Metanephros (tissue), 1 donor: ENCODE data around the gene RBM5. TPM values are rescaled to one million over a fixed set of nuclear protein-coding genes. Genes with fewer than 3 reads are reported as not detected.

Experiments used
- total RNA-seq: library from RNA; depleted of rRNA; stranded (reverse); fragments of >200 nt; gene quantifications from one replicate; pipeline ENCODE4 v1.2.3, GENCODE V29; 2014

The RBM5 gene
- total RNA-seq = 261 TPM

DNA sequence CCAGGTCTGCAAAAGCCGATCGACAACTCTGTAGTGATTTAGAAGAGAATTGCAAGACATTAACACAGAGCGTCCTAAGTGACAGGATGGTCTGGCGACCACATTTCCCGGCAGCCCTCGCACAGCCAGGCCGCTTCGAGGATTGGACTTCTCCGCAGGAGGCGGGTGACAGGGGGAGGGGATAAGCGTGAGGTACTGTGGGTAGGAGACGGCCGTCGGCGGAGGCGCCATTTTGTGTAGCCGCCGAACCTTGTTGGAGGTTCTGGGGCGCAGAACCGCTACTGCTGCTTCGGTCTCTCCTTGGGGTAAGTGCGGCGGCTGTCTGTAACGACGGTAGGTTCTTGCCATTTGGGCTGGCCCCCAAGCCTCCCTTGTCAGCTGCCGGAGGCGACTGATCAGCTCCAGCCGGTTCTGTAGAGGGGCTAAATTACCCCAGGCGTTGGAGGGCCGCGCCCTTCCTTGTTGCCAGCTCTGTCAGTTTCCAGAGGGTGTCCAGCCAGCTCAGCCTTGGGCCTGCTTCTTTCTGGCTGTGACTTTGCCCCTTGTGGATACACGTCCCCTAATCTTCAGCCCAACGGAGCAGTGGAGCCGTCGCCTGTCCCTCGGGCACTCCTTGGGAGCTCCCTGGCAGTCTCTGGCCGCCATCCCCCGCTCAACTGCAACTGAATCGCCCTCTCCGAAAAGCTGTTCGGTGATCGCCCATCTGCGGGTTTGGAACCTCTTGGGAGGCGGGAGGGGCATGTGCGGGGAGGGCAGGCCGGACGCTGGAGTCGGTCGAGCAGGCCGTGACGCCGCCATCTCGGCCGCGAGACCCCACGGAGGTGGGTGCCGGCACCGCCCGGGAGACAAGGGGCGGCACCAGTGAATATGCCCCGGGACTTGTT, at the start of gene RBM5:
Gene RBM5, plus strand, starts transcription at position 195 of the 884 bp plus-strand sequence. CDS start 1,516 bp downstream, outside the sequence.

DNA sequence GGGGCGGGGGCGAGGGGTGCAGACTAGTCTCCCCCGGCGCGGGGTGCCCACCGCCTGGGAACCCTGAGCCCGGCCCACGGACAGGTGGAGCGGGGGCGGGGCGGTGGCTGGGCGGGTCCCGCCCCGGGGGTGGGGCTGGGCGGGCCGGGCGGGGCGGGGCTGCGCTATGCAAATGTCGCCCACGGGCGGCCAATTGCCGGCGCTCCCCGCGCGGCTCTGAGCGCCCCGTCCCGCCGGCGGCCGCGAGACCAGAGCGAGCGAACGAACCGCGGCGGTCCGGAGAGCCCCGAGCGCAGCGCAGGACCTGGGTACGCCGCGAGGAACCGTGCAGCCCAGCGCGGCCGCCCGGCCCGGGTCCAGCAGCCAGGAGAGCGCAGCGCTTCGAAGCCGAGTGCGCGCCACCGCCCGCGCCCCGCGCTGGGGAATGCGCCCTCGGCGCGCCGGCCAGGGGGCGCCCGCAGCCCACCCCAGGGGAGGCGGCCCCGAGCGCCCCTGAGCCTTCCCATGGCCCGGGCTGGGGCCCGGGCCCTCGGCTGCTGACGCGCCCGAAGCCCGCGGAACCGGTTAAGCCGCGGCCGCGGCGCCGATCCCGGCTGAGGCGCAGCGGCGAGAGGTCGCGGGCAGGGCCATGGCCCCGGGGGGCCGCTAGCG, 66.2 kb downstream of the RBM5 start, which contains the start of gene SEMA3F:
Gene SEMA3F, plus strand, starts transcription at position 485 of the 651 bp plus-strand sequence. CDS start 4,299 bp downstream, outside the sequence.

Other genes with a start within 250 kb of the RBM5 start
- 5.0 TPM for gene TRAIP, start 232.4 kb upstream of the RBM5 start, total RNA-seq
- gene CAMKV, start 219.0 kb upstream of the RBM5 start, total RNA-seq = 0.18 TPM
- 2.0 TPM for gene MST1R, start 185.0 kb upstream of the RBM5 start, total RNA-seq
- gene MON1A, start 159.1 kb upstream of the RBM5 start, total RNA-seq = 8.7 TPM
- gene RBM6, start 148.8 kb upstream of the RBM5 start, total RNA-seq = 78.2 TPM
- 42.8 TPM for gene SEMA3F, start 66.4 kb downstream of the RBM5 start, total RNA-seq
- not detected for gene GNAT1, start 102.7 kb downstream of the RBM5 start, total RNA-seq
- gene SLC38A3, start 116.4 kb downstream of the RBM5 start, total RNA-seq = 2.9 TPM
- gene GNAI2, start 147.3 kb downstream of the RBM5 start, total RNA-seq = 159 TPM
- 70.1 TPM for gene SEMA3B, start 180.2 kb downstream of the RBM5 start, total RNA-seq
- gene LSMEM2, start 190.2 kb downstream of the RBM5 start, total RNA-seq = 3.2 TPM
- 31.7 TPM for gene IFRD2, start 203.5 kb downstream of the RBM5 start, total RNA-seq
- gene HYAL3, start 210.5 kb downstream of the RBM5 start, total RNA-seq = 3.7 TPM
- gene NAA80, start 210.5 kb downstream of the RBM5 start, total RNA-seq = 4.8 TPM
- 6.3 TPM for gene HYAL1, start 214.7 kb downstream of the RBM5 start, total RNA-seq
- gene HYAL2, start 233.8 kb downstream of the RBM5 start, total RNA-seq = 128 TPM
- gene TUSC2, start 239.3 kb downstream of the RBM5 start, total RNA-seq = 10.5 TPM